Suprapubic skin (tissue), 4 donors: ENCODE results near the gene ZBTB20.

Source experiments
- EP300 ChIP-seq: sonication (generic); formaldehyde crosslinking; IDR thresholded peaks from one replicate; pipeline ENCODE4 v1.6.1; 2017; ENCODE audit warnings: antibody characterized with exemption
- POLR2A ChIP-seq, 2 donors: fragments of 450-650 bp; IDR thresholded peaks; one replicate each; pipeline ENCODE4 v1.6.1; 2017; ENCODE audit warnings: antibody characterized with exemption in 2 of 2, mild to moderate bottlenecking in 2 of 2, moderate library complexity in 2 of 2
- POLR2AphosphoS5 ChIP-seq, 3 donors: sonication (generic); formaldehyde crosslinking; IDR thresholded peaks; one replicate each; pipeline ENCODE4 v1.6.1; 2017; ENCODE audit warnings: antibody characterized with exemption in 3 of 3
- TF ChIP-seq, protein P1 (sequence below), 2 donors: fragments of 200-600 bp in 1 of 2; fragments of 450-650 bp in 1 of 2; sonication (generic) in 1 of 2; IDR thresholded peaks; one replicate each; pipeline ENCODE4 v1.5.1; 2016 to 2019; ENCODE audit warnings: antibody characterized with exemption in 2 of 2, mild to moderate bottlenecking in 1 of 2, moderate library complexity in 1 of 2

DNA sequence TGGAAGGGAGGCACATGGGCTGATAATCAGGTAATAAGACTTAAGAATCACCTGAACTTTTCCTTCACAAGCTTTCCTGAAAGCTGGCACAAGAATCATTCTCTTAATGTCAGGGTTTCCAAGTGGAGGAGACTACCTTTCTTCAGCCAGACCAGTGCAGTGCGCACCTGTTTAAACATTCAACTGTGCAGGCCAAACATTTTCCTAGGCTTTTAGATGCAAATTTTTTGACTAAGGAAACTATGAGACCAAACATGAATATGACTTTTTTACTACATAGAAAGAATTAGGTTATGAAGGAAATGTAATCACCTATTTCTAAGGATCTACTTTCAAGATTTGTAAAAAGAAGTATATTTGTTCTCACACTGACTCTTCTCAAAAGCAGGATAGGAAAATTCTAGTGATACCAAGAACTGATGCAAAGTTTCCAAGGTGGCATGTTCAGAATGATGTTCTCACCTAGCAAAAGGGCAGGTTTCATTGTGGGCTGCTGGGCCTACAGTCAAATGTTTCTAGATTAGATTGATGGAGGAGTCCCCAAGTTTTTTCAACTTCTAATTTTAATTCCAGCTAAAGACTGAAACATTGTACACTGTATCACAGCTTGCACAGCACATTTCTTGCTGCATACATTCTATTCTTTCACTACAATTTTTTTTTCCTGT, 514.2 kb downstream of the ZBTB20 start:
- TF ChIP-seq, protein P1, sequence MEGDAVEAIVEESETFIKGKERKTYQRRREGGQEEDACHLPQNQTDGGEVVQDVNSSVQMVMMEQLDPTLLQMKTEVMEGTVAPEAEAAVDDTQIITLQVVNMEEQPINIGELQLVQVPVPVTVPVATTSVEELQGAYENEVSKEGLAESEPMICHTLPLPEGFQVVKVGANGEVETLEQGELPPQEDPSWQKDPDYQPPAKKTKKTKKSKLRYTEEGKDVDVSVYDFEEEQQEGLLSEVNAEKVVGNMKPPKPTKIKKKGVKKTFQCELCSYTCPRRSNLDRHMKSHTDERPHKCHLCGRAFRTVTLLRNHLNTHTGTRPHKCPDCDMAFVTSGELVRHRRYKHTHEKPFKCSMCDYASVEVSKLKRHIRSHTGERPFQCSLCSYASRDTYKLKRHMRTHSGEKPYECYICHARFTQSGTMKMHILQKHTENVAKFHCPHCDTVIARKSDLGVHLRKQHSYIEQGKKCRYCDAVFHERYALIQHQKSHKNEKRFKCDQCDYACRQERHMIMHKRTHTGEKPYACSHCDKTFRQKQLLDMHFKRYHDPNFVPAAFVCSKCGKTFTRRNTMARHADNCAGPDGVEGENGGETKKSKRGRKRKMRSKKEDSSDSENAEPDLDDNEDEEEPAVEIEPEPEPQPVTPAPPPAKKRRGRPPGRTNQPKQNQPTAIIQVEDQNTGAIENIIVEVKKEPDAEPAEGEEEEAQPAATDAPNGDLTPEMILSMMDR (IDR thresholded peaks at IDR 0.05) = no peak
- TF ChIP-seq POLR2A (IDR thresholded peaks at IDR 0.05) = no peak
- no peak for TF ChIP-seq POLR2AphosphoS5 (IDR thresholded peaks at IDR 0.05)
- TF ChIP-seq EP300 = no peak
